ENCODE measurements around the gene OVOL1. TPM values are rescaled to one million over a fixed set of nuclear protein-coding genes. Genes with fewer than 3 reads are reported as not detected.

The OVOL1 gene
- total RNA-seq, 1 experiment from 2014 or later: 17.1 TPM

GRCh38 chr11:65790902-65791650 lies 4.2 kb downstream of the OVOL1 start:
- H3K79me2 ChIP-seq (ENCODE audit: low read length): peaks cover 48% of the 10 kb centered on the region
- no peak overlapping the region for H2AFZ ChIP-seq (ENCODE audit: low read length)
- CTCF ChIA-PET: interaction anchor here (0.8 to 3.2 kb wide), 2 partner anchors 11 to 27 kb away, joined by 6 to 17 read pairs; partner anchors contain the start of gene AP5B1
- peak overlapping the region; percentile 72 for H3K4me2 ChIP-seq (ENCODE audit: low read length)
- BruUV-seq (replicated peaks): no TSS peak
- no peak overlapping the region for H3K4me3 ChIP-seq (ENCODE audit: low read length)
- no peak for TF ChIP-seq EZH2phosphoT487 (IDR thresholded peaks at IDR 0.05; ENCODE audit: borderline replicate concordance, low read length)
- H3K9me2 ChIP-seq (replicated peaks; ENCODE audit: low read length): no peaks in the 10 kb centered on the region
- H3F3A ChIP-seq (ENCODE audit: low read length, unreplicated experiment): no peaks in the 10 kb centered on the region
- peaks cover 66% of the 10 kb centered on the region for H3K4me1 ChIP-seq (ENCODE audit: insufficient read depth, low read length)
- no peak for DNase-seq
- H3K9ac ChIP-seq (ENCODE audit: low read length): no peak overlapping the region
- POLR2A ChIA-PET (ENCODE audit: unreplicated experiment): no interaction called here
- no peaks in the 10 kb centered on the region for H3K9me3 ChIP-seq (ENCODE audit: low read length)
- H3K36me3 ChIP-seq (ENCODE audit: low read depth, low read length): peaks cover 10% of the 10 kb centered on the region; the same call in 1 of the 2 replicates
- intact Hi-C loops (cut with micrococcal nuclease): no loop called here
- no peaks in the 10 kb centered on the region; the same call in 1 of the 2 replicates for H3K27me3 ChIP-seq (ENCODE audit: low read length)
- H3K27ac ChIP-seq (ENCODE audit: low read length): no peak overlapping the region
- peaks cover 29% of the 10 kb centered on the region; the same call in 1 of the 2 replicates for H4K20me1 ChIP-seq (ENCODE audit: low read length)
- no peak for ATAC-seq

GRCh38 chr11:65791719-65792213 lies 4.9 kb downstream of the OVOL1 start:
- no TSS peak for BruUV-seq (replicated peaks)
- Histone ChIP-seq H3K36me3 (ENCODE audit: low read depth, low read length) (peaks cover 10% of the 10 kb centered on the region; the same call in 1 of the 2 replicates), H3K9me2 (replicated peaks; ENCODE audit: low read length) (no peaks in the 10 kb centered on the region), H3K9ac (ENCODE audit: low read length) (0 out of 2 replicates have a peak overlapping the region, but pooled peaks have one; percentile 1), H2AFZ (ENCODE audit: low read length) (no peak overlapping the region), H3K27ac (ENCODE audit: low read length) (peak overlapping the region; percentile 57), H3K4me1 (ENCODE audit: insufficient read depth, low read length) (peaks cover 61% of the 10 kb centered on the region), H3F3A (ENCODE audit: low read length, unreplicated experiment) (no peaks in the 10 kb centered on the region), H3K4me3 (ENCODE audit: low read length) (peak overlapping the region; percentile 39; the same call in 1 of the 2 replicates), H3K4me2 (ENCODE audit: low read length) (peak overlapping the region; percentile 72), H4K20me1 (ENCODE audit: low read length) (peaks cover 29% of the 10 kb centered on the region; the same call in 1 of the 2 replicates), H3K27me3 (ENCODE audit: low read length) (no peaks in the 10 kb centered on the region; the same call in 1 of the 2 replicates), H3K9me3 (ENCODE audit: low read length) (no peaks in the 10 kb centered on the region), H3K79me2 (ENCODE audit: low read length) (peaks cover 48% of the 10 kb centered on the region)
- TF ChIP-seq EZH2phosphoT487 (IDR thresholded peaks at IDR 0.05; ENCODE audit: borderline replicate concordance, low read length): peak; percentile 89
- TF ChIP-seq EZH2 (IDR thresholded peaks at IDR 0.05; ENCODE audit: low read length, unreplicated experiment): no peak
- 0 out of 2 replicates have a peak, but pooled peaks have one; percentile 12 for TF ChIP-seq CTCF (conservative IDR thresholded peaks at IDR 0.05; ENCODE audit: low read depth, low read length)
- DNase-seq (peak; percentile 77), ATAC-seq (peak; percentile 51)
- CTCF ChIA-PET: interaction anchor here (0.8 to 3.2 kb wide), 2 partner anchors 12 to 26 kb away, joined by 6 to 17 read pairs; partner anchors contain the start of gene AP5B1
- intact Hi-C loops (cut with micrococcal nuclease): no loop called here
- POLR2A ChIA-PET (ENCODE audit: unreplicated experiment): interaction anchor here (0.5 kb wide), 1 partner anchor 209 kb away, joined by 18 read pairs; no protein-coding TSS in a partner anchor

- DNase-seq (peak; percentile 66), ATAC-seq (peak; percentile 61)
- Histone ChIP-seq H4K20me1 (ENCODE audit: low read length) (peaks cover 29% of the 10 kb centered on the region; the same call in 1 of the 2 replicates), H3K36me3 (ENCODE audit: low read depth, low read length) (peaks cover 10% of the 10 kb centered on the region; the same call in 1 of the 2 replicates), H3K27me3 (ENCODE audit: low read length) (no peaks in the 10 kb centered on the region; the same call in 1 of the 2 replicates), H3F3A (ENCODE audit: low read length, unreplicated experiment) (no peaks in the 10 kb centered on the region), H3K27ac (ENCODE audit: low read length) (peak overlapping the region; percentile 57), H3K79me2 (ENCODE audit: low read length) (peaks cover 48% of the 10 kb centered on the region), H3K4me3 (ENCODE audit: low read length) (peak overlapping the region; percentile 39; the same call in 1 of the 2 replicates), H3K9ac (ENCODE audit: low read length) (0 out of 2 replicates have a peak overlapping the region, but pooled peaks have one; percentile 1), H3K9me2 (replicated peaks; ENCODE audit: low read length) (no peaks in the 10 kb centered on the region), H2AFZ (ENCODE audit: low read length) (peak overlapping the region; percentile 1; the same call in 1 of the 2 replicates), H3K4me2 (ENCODE audit: low read length) (peak overlapping the region; percentile 72), H3K4me1 (ENCODE audit: insufficient read depth, low read length) (peaks cover 61% of the 10 kb centered on the region), H3K9me3 (ENCODE audit: low read length) (no peaks in the 10 kb centered on the region)
- intact Hi-C loops (cut with micrococcal nuclease): no loop called here
- no TSS peak for BruUV-seq (replicated peaks)
- ChIA-PET POLR2A (ENCODE audit: unreplicated experiment) (no interaction called here), CTCF (interaction anchor here (3.2 kb wide), 1 partner anchor 12 kb away, joined by 17 read pairs; the partner anchor contains the start of gene AP5B1)
- TF ChIP-seq EZH2 (IDR thresholded peaks at IDR 0.05; ENCODE audit: low read length, unreplicated experiment) (no peak), EZH2phosphoT487 (IDR thresholded peaks at IDR 0.05; ENCODE audit: borderline replicate concordance, low read length) (no peak), CTCF (conservative IDR thresholded peaks at IDR 0.05; ENCODE audit: low read depth, low read length) (no peak)
Observed at GRCh38 chr11:65792456-65792855, 5.6 kb downstream of the OVOL1 start.

All from PC-3 (cell line).